Stimulated activated naive B cell treated with anti-CD40 and anti-IgM and Interleukin-4, amounts not matched to agents 10 μg/mL and 1 μg/mL and 100 μg/mL, for 72 hours (primary cell): ENCODE results near the gene ASTN1.

Experiments
- ATAC-seq, 2 donors: fragments of 150-1000 bp; cut with Tn5 transposase; replicated peaks; 2 replicates each; pipeline ENCODE4 v1.10.0; 2021; ENCODE audit warnings: moderate library complexity in 1 of 2
- DNase-seq: peaks from one replicate; pipeline ENCODE4 v3.0.0; 2021
- H3K27ac Mint-ChIP-seq: one replicate; pipeline ENCODE4 v1.8.0; 2022; ENCODE audit warnings: mild to moderate bottlenecking, mixed read lengths
- H3K27me3 Mint-ChIP-seq, 2 donors: one replicate each; pipeline ENCODE4 v1.8.0; 2022; ENCODE audit warnings: mixed read lengths in 2 of 2
- H3K36me3 Mint-ChIP-seq, 2 donors: one replicate each; pipeline ENCODE4 v1.8.0; 2022; ENCODE audit warnings: mixed read lengths in 2 of 2, mild to moderate bottlenecking in 1 of 2
- H3K4me1 Mint-ChIP-seq, 2 donors: one replicate each; pipeline ENCODE4 v1.8.0; 2022; ENCODE audit warnings: mixed read lengths in 2 of 2, mild to moderate bottlenecking in 1 of 2
- H3K4me3 Mint-ChIP-seq, 2 donors: one replicate each; pipeline ENCODE4 v1.8.0; 2022; ENCODE audit warnings: mild to moderate bottlenecking in 2 of 2, mixed read lengths in 2 of 2, moderate library complexity in 1 of 2
- H3K9me3 Mint-ChIP-seq, 2 donors: one replicate each; pipeline ENCODE4 v1.8.0; 2022; ENCODE audit warnings: mixed read lengths in 2 of 2, mild to moderate bottlenecking in 1 of 2

Gene ASTN1

GRCh38 chr1:177020851-177021589 is 143.5 kb downstream of the ASTN1 start:
- Mint-ChIP-seq H3K4me1 (no peaks in the 10 kb centered on the region), H3K4me3 (no peak overlapping the region), H3K9me3 (no peaks in the 10 kb centered on the region), H3K36me3 (no peaks in the 10 kb centered on the region), H3K27me3 (peaks cover 3 to 7% of the 10 kb centered on the region in 2 donors), H3K27ac (no peak overlapping the region)
- DNase-seq (no peak), ATAC-seq (no peak)

GRCh38 chr1:177017287-177017852 is 147.1 kb downstream of the ASTN1 start:
- H3K36me3 Mint-ChIP-seq, result no peaks in the 10 kb centered on the region
- H3K9me3 Mint-ChIP-seq, result no peaks in the 10 kb centered on the region
- DNase-seq (no peak), ATAC-seq (no peak)
- H3K4me3 Mint-ChIP-seq, result no peak overlapping the region
- no peak overlapping the region for H3K27ac Mint-ChIP-seq
- peaks cover 3 to 7% of the 10 kb centered on the region in 2 donors for H3K27me3 Mint-ChIP-seq
- H3K4me1 Mint-ChIP-seq, result no peaks in the 10 kb centered on the region

DNA sequence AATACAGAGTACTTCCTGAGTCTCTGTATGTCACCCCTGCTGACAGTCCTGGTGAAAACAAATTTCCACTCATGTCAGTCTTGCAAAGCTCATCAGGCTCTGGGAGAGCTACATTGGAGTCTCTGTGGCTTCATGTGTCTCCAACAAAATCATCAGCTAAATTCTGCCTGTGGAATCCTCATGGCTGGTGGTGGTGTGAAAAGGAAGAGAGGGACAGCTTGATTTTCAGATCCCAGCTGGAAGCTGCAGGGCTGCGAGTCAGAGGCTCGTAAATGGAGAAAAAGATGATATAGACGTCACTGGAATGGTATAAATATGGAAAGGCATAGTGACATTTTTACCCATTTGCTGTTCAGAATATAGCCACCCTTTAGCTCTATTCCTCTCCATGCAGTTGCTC is 150.2 kb downstream of the ASTN1 start:
- Mint-ChIP-seq H3K27ac (no peak overlapping the region), H3K4me3 (no peak overlapping the region), H3K36me3 (no peaks in the 10 kb centered on the region), H3K27me3 (peaks cover 3 to 7% of the 10 kb centered on the region in 2 donors), H3K4me1 (no peaks in the 10 kb centered on the region), H3K9me3 (no peaks in the 10 kb centered on the region)
- DNase-seq (no peak), ATAC-seq (no peak)

DNA sequence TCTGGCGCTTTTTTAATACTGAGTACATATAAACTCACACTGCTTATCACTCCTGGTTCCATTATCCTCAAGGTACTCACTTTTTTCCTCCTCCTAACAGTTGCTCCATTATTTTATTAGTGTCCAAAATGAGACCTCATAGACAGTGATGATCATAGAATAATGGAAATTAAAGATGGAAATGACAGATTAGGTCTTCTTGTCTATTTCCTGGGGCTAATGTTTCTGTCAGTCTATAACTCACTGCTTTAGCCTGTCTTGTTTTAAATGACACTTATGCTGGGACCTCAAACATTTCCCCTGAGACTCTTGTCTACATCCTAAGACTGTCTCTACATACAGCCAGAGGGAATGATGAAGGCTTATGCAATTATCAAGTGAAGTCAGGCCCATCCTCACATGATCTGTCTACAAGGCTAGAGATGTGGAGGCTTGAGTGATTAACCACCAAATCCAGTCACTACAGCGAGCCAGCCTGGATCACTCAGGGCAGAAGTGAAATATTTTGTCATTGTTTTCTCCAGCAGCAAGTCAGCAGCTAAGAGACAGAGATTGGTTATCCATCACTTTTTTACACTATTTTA is 152.1 kb downstream of the ASTN1 start:
- DNase-seq (no peak), ATAC-seq (no peak)
- H3K27ac Mint-ChIP-seq, result no peak overlapping the region
- no peaks in the 10 kb centered on the region for H3K36me3 Mint-ChIP-seq
- H3K4me3 Mint-ChIP-seq, result no peak overlapping the region
- no peaks in the 10 kb centered on the region for H3K4me1 Mint-ChIP-seq
- H3K9me3 Mint-ChIP-seq, result no peaks in the 10 kb centered on the region
- H3K27me3 Mint-ChIP-seq, result no peaks in the 10 kb centered on the region

DNA sequence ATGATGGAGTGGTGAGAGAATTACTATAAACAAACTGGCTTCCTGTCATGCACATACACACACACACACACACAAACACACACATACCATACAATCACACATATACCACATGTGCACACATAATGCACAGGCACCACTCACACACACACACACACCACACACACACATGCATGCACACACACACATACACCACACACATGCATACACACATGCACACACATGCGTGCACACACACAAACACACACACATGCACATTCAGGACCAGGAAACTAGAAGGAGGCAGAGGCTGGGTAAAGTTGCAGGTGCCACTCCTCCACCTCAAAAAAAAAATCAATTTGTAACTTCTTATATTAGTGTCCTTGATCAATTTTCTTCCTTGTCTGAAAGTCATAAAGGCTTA is 153.0 kb downstream of the ASTN1 start:
- Mint-ChIP-seq H3K36me3 (no peaks in the 10 kb centered on the region), H3K4me3 (no peak overlapping the region), H3K9me3 (no peaks in the 10 kb centered on the region), H3K27ac (no peak overlapping the region), H3K27me3 (no peaks in the 10 kb centered on the region), H3K4me1 (no peaks in the 10 kb centered on the region)
- DNase-seq (no peak), ATAC-seq (no peak)

GRCh38 chr1:177010211-177010825 is 154.2 kb downstream of the ASTN1 start:
- ATAC-seq (no peak), DNase-seq (no peak)
- Mint-ChIP-seq H3K9me3 (no peaks in the 10 kb centered on the region), H3K4me3 (no peak overlapping the region), H3K4me1 (no peaks in the 10 kb centered on the region), H3K36me3 (no peaks in the 10 kb centered on the region), H3K27ac (no peak overlapping the region), H3K27me3 (no peaks in the 10 kb centered on the region)

GRCh38 chr1:177008653-177009052 is 155.9 kb downstream of the ASTN1 start:
- no peak for DNase-seq
- Mint-ChIP-seq H3K9me3 (no peaks in the 10 kb centered on the region), H3K4me1 (no peaks in the 10 kb centered on the region), H3K27ac (no peak overlapping the region), H3K4me3 (no peak overlapping the region), H3K36me3 (no peaks in the 10 kb centered on the region), H3K27me3 (peaks cover 0 to 7% of the 10 kb centered on the region in 2 donors)
- ATAC-seq, result no peak

GRCh38 chr1:177007437-177008161 is 156.9 kb downstream of the ASTN1 start:
- Mint-ChIP-seq H3K4me3 (no peak overlapping the region), H3K9me3 (no peaks in the 10 kb centered on the region), H3K4me1 (no peaks in the 10 kb centered on the region), H3K27me3 (peaks cover 6 to 16% of the 10 kb centered on the region in 2 donors), H3K27ac (no peak overlapping the region), H3K36me3 (no peaks in the 10 kb centered on the region)
- DNase-seq (no peak), ATAC-seq (no peak)

DNA sequence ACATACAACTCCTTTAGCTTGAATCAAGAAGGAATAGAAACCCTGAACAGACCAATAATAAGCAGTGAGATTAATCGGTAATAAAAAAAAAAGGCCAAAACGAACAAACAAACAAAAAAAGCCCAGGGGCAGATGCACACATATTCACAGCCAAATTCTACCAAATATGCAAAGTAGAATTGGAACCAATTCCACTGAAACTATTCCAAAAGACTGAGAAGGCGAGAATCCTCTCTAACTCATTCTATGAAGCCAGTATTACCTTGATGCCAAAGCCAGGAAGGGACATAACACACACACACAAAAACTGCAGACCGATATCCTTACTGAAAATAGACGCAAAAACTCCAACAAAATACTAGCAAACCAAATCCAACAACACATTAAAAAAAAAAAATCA is 161.6 kb downstream of the ASTN1 start:
- no peaks in the 10 kb centered on the region for H3K9me3 Mint-ChIP-seq
- H3K27me3 Mint-ChIP-seq, result peaks cover 6 to 16% of the 10 kb centered on the region in 2 donors
- H3K4me3 Mint-ChIP-seq, result no peak overlapping the region
- DNase-seq (no peak), ATAC-seq (no peak)
- H3K4me1 Mint-ChIP-seq, result no peaks in the 10 kb centered on the region
- H3K27ac Mint-ChIP-seq, result no peak overlapping the region
- H3K36me3 Mint-ChIP-seq, result no peaks in the 10 kb centered on the region

DNA sequence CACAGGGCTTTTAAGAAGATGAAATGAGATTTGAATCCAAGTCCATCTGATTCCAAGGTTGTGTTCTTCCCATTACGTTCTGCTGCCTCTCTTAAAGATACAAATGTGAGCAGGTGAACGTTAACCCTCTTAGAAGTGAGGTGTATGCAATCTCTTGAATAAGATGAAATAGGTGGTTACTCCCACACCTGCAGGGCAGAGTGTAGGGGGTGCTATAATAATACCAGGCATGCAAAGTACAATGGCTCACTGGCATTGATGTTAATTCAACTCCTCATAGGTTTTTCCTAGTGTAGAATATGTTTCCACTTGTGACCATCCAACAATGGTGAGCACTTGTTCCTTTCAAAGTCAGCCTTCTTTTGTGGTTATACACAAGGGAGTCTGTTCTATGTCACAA is 163.0 kb downstream of the ASTN1 start:
- no peaks in the 10 kb centered on the region for H3K4me1 Mint-ChIP-seq
- H3K36me3 Mint-ChIP-seq, result no peaks in the 10 kb centered on the region
- no peak overlapping the region for H3K27ac Mint-ChIP-seq
- no peaks in the 10 kb centered on the region for H3K9me3 Mint-ChIP-seq
- ATAC-seq (no peak), DNase-seq (no peak)
- H3K27me3 Mint-ChIP-seq, result peaks cover 9 to 20% of the 10 kb centered on the region in 2 donors
- no peak overlapping the region for H3K4me3 Mint-ChIP-seq

- Mint-ChIP-seq H3K27ac (no peak overlapping the region), H3K27me3 (peaks cover 15 to 19% of the 10 kb centered on the region in 2 donors), H3K4me1 (no peaks in the 10 kb centered on the region), H3K9me3 (no peaks in the 10 kb centered on the region), H3K36me3 (no peaks in the 10 kb centered on the region), H3K4me3 (no peak overlapping the region)
- DNase-seq (no peak), ATAC-seq (no peak)
Measured at GRCh38 chr1:176998183-176998795, 166.2 kb downstream of the ASTN1 start.

GRCh38 chr1:176996456-176997090 is 167.9 kb downstream of the ASTN1 start:
- DNase-seq, result no peak
- H3K4me1 Mint-ChIP-seq, result no peaks in the 10 kb centered on the region
- peaks cover 9 to 13% of the 10 kb centered on the region in 2 donors for H3K27me3 Mint-ChIP-seq
- no peak overlapping the region for H3K4me3 Mint-ChIP-seq
- H3K36me3 Mint-ChIP-seq, result no peaks in the 10 kb centered on the region
- H3K27ac Mint-ChIP-seq, result no peak overlapping the region
- H3K9me3 Mint-ChIP-seq, result no peaks in the 10 kb centered on the region
- ATAC-seq, result no peak

GRCh38 chr1:176994931-176995596 is 169.4 kb downstream of the ASTN1 start:
- peaks cover 13 to 18% of the 10 kb centered on the region in 2 donors for H3K27me3 Mint-ChIP-seq
- H3K27ac Mint-ChIP-seq, result no peak overlapping the region

More at GRCh38 chr1:176994931-176995596, 169.4 kb downstream of the ASTN1 start:
- no peak for ATAC-seq
- Mint-ChIP-seq H3K4me3 (no peak overlapping the region), H3K9me3 (no peaks in the 10 kb centered on the region), H3K36me3 (no peaks in the 10 kb centered on the region), H3K4me1 (no peaks in the 10 kb centered on the region)
- DNase-seq, result no peak
